Liver (tissue), 9 donors: ENCODE data around the gene HLA-G. TPM values are rescaled to one million over a fixed set of nuclear protein-coding genes. Genes with fewer than 3 reads are reported as not detected.

Source experiments
- DNase-seq: peaks from one replicate; pipeline ENCODE4 v3.0.0-alpha.2; 2017; ENCODE audit warnings: low spot score
- H3K27ac ChIP-seq, 2 donors: one replicate each; pipeline ENCODE4 v1.7.0; 2013; ENCODE audit warnings: inconsistent platforms in 2 of 2, low read length in 2 of 2, control low read depth in 1 of 2, low read depth in 1 of 2, mild to moderate bottlenecking in 1 of 2
- H3K27me3 ChIP-seq, 4 donors: one replicate each; pipeline versions ENCODE4 v1.6.1 to v1.7.0; 2013; ENCODE audit warnings: low read length in 3 of 4, inconsistent platforms in 1 of 4, mild to moderate bottlenecking in 1 of 4, moderate library complexity in 1 of 4; ENCODE audit not compliant: control insufficient read depth in 4 of 4, insufficient read depth in 4 of 4
- H3K36me3 ChIP-seq, 4 donors: one replicate each; pipeline versions ENCODE4 v1.6.1 to v1.7.0; 2013; ENCODE audit warnings: low read length in 3 of 4, mild to moderate bottlenecking in 3 of 4, low read depth in 1 of 4, moderate library complexity in 1 of 4; ENCODE audit not compliant: control insufficient read depth in 4 of 4, insufficient read depth in 3 of 4
- H3K4me1 ChIP-seq, 4 donors: one replicate each; pipeline versions ENCODE4 v1.6.1 to v1.7.0; 2013; ENCODE audit warnings: low read length in 3 of 4, mild to moderate bottlenecking in 3 of 4, moderate library complexity in 1 of 4; ENCODE audit not compliant: control insufficient read depth in 4 of 4, insufficient read depth in 4 of 4
- H3K4me3 ChIP-seq, 3 donors: one replicate each; pipeline versions ENCODE4 v1.6.1 to v1.7.0; 2013; ENCODE audit warnings: low read length in 3 of 3, control low read depth in 1 of 3, low read depth in 1 of 3, mild to moderate bottlenecking in 1 of 3
- H3K9ac ChIP-seq, 2 donors: one replicate each; pipeline ENCODE4 v1.7.0; 2013; ENCODE audit warnings: low read length in 2 of 2, mild to moderate bottlenecking in 2 of 2, moderate library complexity in 2 of 2, control low read depth in 1 of 2, low read depth in 1 of 2
- H3K9me3 ChIP-seq, 4 donors: one replicate each; pipeline versions ENCODE4 v1.6.1 to v1.7.0; 2013; ENCODE audit warnings: low read length in 3 of 4; ENCODE audit not compliant: control insufficient read depth in 4 of 4
- CTCF ChIP-seq: fragments of 150-350 bp; IDR thresholded peaks from 2 replicates; pipeline ENCODE4 v1.5.1; 2017; ENCODE audit warnings: improper control_type of control experiment, low read depth, low read length; ENCODE audit not compliant: missing input control
- EGR1 ChIP-seq, 2 donors: IDR thresholded peaks; 2 replicates each; pipeline ENCODE4 v1.6.1; 2016 to 2018; ENCODE audit warnings: antibody characterized with exemption in 2 of 2, low read depth in 2 of 2
- FOXA1 ChIP-seq: IDR thresholded peaks from 2 replicates; pipeline ENCODE4 v1.6.1; 2016; ENCODE audit warnings: antibody characterized with exemption
- FOXA2 ChIP-seq: IDR thresholded peaks from 2 replicates; pipeline ENCODE4 v1.6.1; 2016; ENCODE audit warnings: antibody characterized with exemption
- GABPA ChIP-seq, 2 donors: IDR thresholded peaks in 1 of 2; conservative IDR thresholded peaks in 1 of 2; 2 replicates each; pipeline ENCODE4 v1.6.1; 2016; ENCODE audit warnings: antibody characterized with exemption in 2 of 2, mild to moderate bottlenecking in 1 of 2, moderate library complexity in 1 of 2
- HNF4G ChIP-seq: IDR thresholded peaks from 2 replicates; pipeline ENCODE4 v1.6.1; 2016; ENCODE audit warnings: antibody characterized with exemption
- JUND ChIP-seq, 2 donors: IDR thresholded peaks; 2 replicates each; pipeline ENCODE4 v1.6.1; 2016; ENCODE audit warnings: antibody characterized with exemption in 2 of 2
- RAD21 ChIP-seq, 2 donors: IDR thresholded peaks; 2 replicates each; pipeline ENCODE4 v1.6.1; 2016; ENCODE audit warnings: antibody characterized with exemption in 2 of 2, mild to moderate bottlenecking in 2 of 2
- REST ChIP-seq: IDR thresholded peaks from 2 replicates; pipeline ENCODE4 v1.6.1; 2016; ENCODE audit warnings: antibody characterized with exemption, mild to moderate bottlenecking
- SP1 ChIP-seq: IDR thresholded peaks from 2 replicates; pipeline ENCODE4 v1.6.1; 2018; ENCODE audit warnings: antibody characterized with exemption, mild to moderate bottlenecking
- TAF1 ChIP-seq: conservative IDR thresholded peaks from 2 replicates; pipeline ENCODE4 v1.6.1; 2016; ENCODE audit warnings: antibody characterized with exemption, mild to moderate bottlenecking
- YY1 ChIP-seq: IDR thresholded peaks from 2 replicates; pipeline ENCODE4 v1.6.1; 2016; ENCODE audit warnings: antibody characterized with exemption, mild to moderate bottlenecking
- WGBS: extraction: QIAGEN DNeasy Blood & Tissue Kit; methylation state at CpG from one replicate; pipeline ENCODE4 v1.1.7; 2013; 5-methylcytosine and 5-hydroxymethylcytosine counted together
- polyA plus RNA-seq, 2 donors: library from polyadenylated mRNA; stranded (reverse) in 1 of 2; unstranded in 1 of 2; fragments of 200-250 nt in 1 of 2; fragments of >200 nt in 1 of 2; fragmentation: Nextera tagmentation in 1 of 2; extraction: Ambion mirVana in 1 of 2; gene quantifications; one replicate each; pipeline versions ENCODE4 v1.2.1 to v1.2.3, GENCODE V29; 2013 to 2015
- total RNA-seq, 2 donors: library from RNA; depleted of rRNA; stranded (reverse); fragments of >200 nt; gene quantifications; one replicate each; pipeline ENCODE4 v1.2.3, GENCODE V29; 2014
- TF ChIP-seq, protein P1 (sequence below): IDR thresholded peaks from 2 replicates; pipeline ENCODE4 v1.6.1; 2016; ENCODE audit warnings: antibody characterized with exemption
- donor health status: healthy.
- donor health status: healthy.
- donor health status: healthy.
- donor health status: healthy.
- donor health status: healthy.

HLA-G gene
- total and polyA plus RNA-seq, 4 donors = 0.79 TPM; not detected in 3

DNA sequence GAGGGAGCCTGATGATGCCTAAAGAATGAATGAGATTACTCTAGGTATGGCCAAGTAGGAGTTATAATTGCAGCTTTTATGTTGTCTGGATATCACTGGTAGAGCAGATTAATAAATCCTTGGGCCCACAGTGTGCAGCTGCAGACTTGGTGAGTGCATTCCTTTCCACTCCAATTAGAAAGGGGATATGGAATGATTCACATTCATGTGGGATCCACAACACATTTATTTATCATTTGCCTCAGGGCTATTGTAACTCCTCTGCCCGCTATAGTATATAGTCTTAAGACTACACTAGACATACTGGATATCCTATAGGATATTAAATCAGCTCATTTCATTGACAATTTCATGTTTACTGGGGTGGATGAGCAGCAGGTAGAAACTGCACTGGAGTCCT is 11.6 kb upstream of the HLA-G start (continued):
- no peak for TF ChIP-seq TAF1
- TF ChIP-seq SP1 = no peak
- TF ChIP-seq FOXA1 = no peak
- no peak for TF ChIP-seq GABPA (IDR thresholded peaks at IDR 0.05 in 1 of 2, conservative IDR thresholded peaks at IDR 0.05 in 1 of 2)
- TF ChIP-seq YY1 = no peak

- DNase-seq = no peak
- Histone ChIP-seq H3K27me3 (no peaks in the 10 kb centered on the region), H3K9ac (no peak overlapping the region), H3K9me3 (no peaks in the 10 kb centered on the region), H3K4me3 (no peak overlapping the region), H3K27ac (no peak overlapping the region), H3K36me3 (no peaks in the 10 kb centered on the region), H3K4me1 (no peaks in the 10 kb centered on the region)
- TF ChIP-seq EGR1 (IDR thresholded peaks at IDR 0.05; ENCODE audit: low read depth in 2 of 2) (no peak), JUND (IDR thresholded peaks at IDR 0.05) (no peak), REST (no peak), YY1 (no peak), HNF4G (no peak), RAD21 (IDR thresholded peaks at IDR 0.05) (no peak), SP1 (no peak), FOXA1 (no peak), FOXA2 (no peak), TAF1 (no peak), CTCF (no peak)
- TF ChIP-seq, protein P1, sequence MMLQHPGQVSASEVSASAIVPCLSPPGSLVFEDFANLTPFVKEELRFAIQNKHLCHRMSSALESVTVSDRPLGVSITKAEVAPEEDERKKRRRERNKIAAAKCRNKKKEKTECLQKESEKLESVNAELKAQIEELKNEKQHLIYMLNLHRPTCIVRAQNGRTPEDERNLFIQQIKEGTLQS = no peak
- 83% methylated on average over 4 of the region's 4 CpGs for WGBS
Measured at GRCh38 chr6:29818892-29819291, 8.7 kb upstream of the HLA-G start.

DNA sequence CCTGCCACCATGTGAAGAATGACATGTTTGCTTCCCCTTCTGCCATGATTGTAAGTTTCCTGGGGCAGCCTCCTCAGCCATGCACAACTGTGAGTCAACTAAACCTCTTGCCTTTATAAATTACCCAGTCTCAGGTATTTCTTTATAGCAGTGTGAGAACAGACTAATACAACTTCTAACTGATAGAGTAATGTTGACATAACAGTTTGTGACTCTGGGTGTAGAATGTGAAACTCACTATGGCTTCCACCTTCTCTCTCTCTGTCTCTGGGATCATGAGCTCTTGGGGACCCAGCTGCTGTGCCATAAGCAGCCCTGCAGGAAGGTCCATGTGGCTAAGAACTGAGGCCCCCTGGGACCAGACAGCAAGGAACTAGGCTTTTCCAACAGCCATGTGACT is 3.5 kb upstream of the HLA-G start:
- no peak for TF ChIP-seq JUND (IDR thresholded peaks at IDR 0.05)
- TF ChIP-seq CTCF = no peak
- DNase-seq = no peak
- Histone ChIP-seq H3K9ac (no peak overlapping the region), H3K9me3 (no peaks in the 10 kb centered on the region), H3K27me3 (peaks cover 0 to 10% (median 4%) of the 10 kb centered on the region in 4 donors), H3K4me3 (no peak overlapping the region), H3K27ac (no peak overlapping the region), H3K36me3 (no peaks in the 10 kb centered on the region), H3K4me1 (peaks cover 0 to 5% (median 3%) of the 10 kb centered on the region in 4 donors)
